ENCODE measurements around the gene TMEM132C. TPM values are rescaled to one million over a fixed set of nuclear protein-coding genes. Genes with fewer than 3 reads are reported as not detected.

TMEM132C gene
- total RNA-seq, 1 donor: not detected

- no peak overlapping the region for H3K4me3 ChIP-seq (ENCODE audit: low read depth, low read length)
- DNase-seq (ENCODE audit: low read depth): no peak
- no peak for TF ChIP-seq CTCF (IDR thresholded peaks at IDR 0.05; ENCODE audit: insufficient read depth, low read length)
Observed at GRCh38 chr12:128381541-128381940, 114.6 kb downstream of the TMEM132C start.

- no peak for DNase-seq (ENCODE audit: low read depth)
- H3K4me3 ChIP-seq (ENCODE audit: low read depth, low read length): no peak overlapping the region
- no peak for TF ChIP-seq CTCF (IDR thresholded peaks at IDR 0.05; ENCODE audit: insufficient read depth, low read length)
Observed at GRCh38 chr12:128381946-128382345, 115.0 kb downstream of the TMEM132C start.

GRCh38 chr12:128382946-128383345, 116.0 kb downstream of the TMEM132C start:
- no peak for TF ChIP-seq CTCF (IDR thresholded peaks at IDR 0.05; ENCODE audit: insufficient read depth, low read length)
- no peak for DNase-seq (ENCODE audit: low read depth)
- no peak overlapping the region for H3K4me3 ChIP-seq (ENCODE audit: low read depth, low read length)

- H3K4me3 ChIP-seq (ENCODE audit: low read depth, low read length): no peak overlapping the region
- no peak for DNase-seq (ENCODE audit: low read depth)
- TF ChIP-seq CTCF (IDR thresholded peaks at IDR 0.05; ENCODE audit: insufficient read depth, low read length): no peak
Observed at GRCh38 chr12:128383357-128383937, 116.5 kb downstream of the TMEM132C start.

GRCh38 chr12:128385736-128386135, 118.8 kb downstream of the TMEM132C start:
- no peak for TF ChIP-seq CTCF (IDR thresholded peaks at IDR 0.05; ENCODE audit: insufficient read depth, low read length)
- no peak for DNase-seq (ENCODE audit: low read depth)
- no peak overlapping the region for H3K4me3 ChIP-seq (ENCODE audit: low read depth, low read length)

GRCh38 chr12:128387811-128388422, 120.9 kb downstream of the TMEM132C start:
- DNase-seq (ENCODE audit: low read depth): no peak
- TF ChIP-seq CTCF (IDR thresholded peaks at IDR 0.05; ENCODE audit: insufficient read depth, low read length): no peak
- H3K4me3 ChIP-seq (ENCODE audit: low read depth, low read length): no peak overlapping the region

Data from fibroblast of the aortic adventitia (primary cell).